ENCODE measurements around the gene FGFR3.

FGFR3 gene

DNA sequence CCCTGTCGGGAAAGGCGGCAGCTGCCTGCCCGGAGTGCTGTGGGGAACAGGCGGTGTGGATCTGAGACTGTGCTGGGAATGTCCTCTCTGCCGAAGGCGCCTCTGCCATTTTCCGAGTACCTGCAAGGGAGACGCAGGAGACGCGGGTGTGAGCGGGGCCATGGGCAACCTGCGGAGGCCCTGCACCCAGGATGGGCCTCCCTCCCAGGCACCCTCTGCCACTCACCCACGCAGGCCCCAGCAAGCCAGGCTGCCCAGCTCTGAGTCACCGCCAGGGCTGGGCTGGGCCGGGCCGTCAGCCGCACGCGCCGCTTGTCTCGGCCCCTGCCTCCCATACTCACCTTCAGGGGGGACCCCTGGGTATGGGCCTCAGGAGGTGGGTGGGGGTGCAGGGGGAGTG is 3.5 kb upstream of the FGFR3 start:
- no peak for DNase-seq

DNA sequence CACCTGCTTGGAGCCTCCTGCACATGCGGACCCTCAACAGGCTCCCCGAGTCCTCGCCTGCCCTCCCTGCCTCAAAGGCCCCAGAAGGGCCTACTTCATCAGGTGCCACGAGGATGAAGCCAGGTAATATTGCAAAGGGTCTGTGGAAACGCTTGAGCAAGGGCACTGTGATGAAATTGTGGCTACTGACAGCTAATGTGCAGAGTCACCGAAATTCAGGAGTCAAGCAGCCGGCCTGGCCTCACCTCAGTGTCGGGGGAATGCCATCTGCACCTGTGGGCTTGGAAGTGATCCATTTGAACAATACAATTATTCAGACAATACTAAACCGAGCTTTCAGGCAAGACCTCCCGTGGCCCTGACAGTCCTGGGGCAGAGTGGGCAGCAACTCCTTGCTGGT is 3.1 kb upstream of the FGFR3 start:
- no peak for DNase-seq

DNA sequence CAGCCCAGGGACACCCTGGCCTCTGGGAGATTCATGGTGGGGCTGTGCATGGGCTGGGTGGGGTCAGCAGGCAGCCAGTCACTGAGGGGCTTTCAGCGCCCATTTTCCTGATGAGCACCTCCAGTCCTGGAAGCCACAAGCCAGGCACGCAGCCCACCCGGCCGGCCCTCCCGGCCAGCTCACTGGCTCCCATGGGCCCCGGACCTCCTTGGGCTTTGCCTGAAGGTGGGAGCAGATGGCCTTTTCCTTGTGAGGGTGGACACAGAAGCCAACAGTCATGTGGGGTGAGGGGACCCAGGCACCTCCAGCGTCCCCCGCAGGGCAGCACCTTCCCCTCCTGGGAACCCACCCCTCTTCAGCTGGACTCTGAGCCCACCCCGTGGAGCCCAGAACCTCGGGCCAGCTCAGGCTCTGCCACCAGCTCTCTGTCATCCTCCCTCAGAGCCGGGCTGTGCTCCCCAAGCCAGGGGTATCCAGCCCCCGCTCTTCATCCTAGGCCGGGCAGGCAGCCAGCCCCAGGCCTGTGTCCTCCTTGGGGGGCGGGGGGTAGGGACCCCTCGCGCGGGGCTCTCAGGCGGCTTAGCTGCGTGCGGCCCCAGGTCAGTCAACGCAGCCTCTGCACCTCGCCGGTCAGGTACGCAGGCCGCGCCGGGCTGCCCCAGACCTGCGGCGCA is 798 bp upstream of the FGFR3 start:
- no peak for DNase-seq

DNA sequence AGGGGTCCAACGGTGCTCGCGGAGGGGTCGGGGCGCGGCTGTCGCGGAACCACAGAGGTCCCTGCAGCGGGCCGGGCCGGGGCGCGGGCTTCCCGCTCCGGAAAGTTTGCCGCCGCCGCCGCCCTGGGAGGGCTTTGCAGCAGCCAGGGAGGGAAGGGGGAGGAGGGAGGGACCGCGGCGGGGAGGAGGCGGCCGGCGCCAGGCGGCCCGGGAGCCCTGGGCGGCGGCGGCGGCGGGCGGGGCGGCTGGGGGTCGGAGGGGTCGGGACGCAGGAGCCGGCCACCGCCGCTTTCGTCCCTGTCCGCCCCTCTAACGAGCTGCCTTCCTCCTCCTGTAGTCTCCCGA is 375 bp downstream of the FGFR3 start:
- DNase-seq = peak; percentile 7

DNA sequence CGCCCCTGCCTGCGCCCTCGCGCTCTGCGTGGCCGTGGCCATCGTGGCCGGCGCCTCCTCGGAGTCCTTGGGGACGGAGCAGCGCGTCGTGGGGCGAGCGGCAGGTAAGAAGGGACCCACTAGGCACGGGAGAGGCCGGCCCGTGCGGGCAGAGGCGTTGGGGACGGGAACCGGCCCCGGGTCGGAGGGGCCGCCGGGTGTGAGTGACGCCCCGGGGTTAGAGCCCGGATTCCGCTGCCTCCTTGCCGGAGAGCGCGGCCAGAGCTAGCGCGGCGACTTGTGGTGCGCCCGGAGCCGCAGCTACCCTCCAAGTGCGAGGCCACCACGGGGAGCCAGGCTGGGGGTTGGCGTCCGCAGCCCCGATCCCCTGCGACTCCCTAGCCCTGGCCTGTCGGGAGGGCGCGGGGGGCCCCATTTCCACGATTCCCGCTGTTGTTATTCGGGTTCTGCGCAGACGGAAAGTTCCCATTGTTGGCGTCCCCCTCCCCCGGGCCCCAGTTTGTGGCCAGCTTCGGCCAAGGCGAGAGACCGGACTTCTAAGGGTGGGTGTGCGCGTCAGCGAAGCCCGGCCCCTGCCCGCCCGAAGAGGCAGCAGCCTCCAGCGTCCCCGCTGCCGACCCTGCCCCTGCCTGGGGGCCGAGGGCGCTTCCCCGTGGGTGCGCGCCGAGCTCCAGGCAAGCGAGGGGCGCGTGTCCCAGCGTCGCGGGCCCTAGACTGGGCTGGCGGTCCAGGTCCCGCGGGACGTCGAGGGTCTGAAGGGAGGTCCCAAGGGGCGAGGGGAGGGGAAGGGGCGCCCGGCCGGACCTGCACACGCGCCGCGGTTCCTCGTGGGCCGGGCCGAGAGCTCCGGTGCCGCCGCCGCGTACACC is 1.1 kb downstream of the FGFR3 start:
- DNase-seq = no peak

DNA sequence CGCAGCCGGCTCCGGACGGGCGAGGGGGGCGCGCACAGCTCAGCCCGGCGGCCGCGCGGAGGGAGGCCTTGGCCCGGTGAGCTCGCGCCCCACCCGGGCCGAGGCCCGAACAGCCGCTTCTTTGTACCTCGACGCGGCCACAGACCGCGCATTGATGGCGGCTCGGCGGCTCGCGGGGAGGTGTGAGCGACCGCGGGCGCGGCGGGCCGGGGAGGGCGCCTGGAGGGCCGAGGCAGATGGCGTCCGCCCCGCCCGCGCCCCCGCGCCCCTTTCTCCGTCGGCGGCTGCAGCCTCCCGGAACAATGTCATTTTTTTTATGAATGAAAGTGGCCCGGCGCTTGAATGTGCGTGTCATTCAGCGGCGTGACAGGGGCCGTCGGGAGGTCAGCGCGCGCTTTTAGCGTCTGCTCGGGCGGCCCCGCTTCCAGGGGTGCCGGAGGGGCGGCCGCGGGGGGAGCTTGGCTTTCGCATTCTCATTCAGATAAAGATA is 1.8 kb downstream of the FGFR3 start:
- DNase-seq = no peak

DNA sequence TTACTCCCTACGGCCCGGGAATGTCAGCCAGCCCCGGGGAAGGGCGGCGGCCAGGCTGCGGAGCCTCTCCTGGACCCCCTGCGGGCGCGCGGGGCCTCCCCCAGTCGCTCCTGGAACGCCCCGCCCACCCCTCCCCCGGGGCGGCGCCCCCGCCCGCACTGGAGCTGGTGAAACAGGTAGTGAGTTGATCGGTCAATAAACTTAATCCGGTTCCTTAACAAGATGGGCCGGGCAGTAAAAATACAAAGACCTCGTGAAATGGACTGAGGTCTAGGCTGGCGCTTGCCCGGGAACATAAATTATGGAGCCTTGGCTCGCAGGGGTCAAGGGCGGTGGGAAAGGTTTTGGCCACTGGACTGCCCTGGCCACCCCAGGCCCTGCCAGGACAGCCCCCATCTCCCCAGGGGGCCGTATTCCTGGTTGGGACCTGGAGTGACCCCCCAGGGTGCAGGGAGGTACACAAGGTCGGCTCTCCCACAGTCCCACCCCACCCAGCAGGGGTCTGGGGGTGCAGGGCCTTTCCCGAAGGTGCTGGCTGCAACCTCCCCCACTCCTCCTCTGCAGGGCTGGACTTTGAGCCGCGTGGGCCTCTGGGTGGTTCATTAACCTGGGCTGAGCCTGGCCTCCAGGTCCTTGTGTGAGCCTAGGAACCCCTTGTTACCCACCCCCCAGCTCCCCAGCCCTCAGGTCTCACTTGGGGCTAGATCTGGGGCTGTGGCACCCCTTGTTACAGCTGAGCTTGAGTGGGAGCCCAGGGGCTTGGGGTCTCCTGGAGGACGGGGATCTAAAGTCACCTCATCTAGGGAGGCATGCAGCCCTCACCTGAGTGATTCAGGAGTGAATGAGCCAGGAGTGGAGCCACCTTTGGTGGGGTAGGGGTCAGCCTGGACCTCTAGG is 2.5 kb downstream of the FGFR3 start:
- DNase-seq = no peak

DNA sequence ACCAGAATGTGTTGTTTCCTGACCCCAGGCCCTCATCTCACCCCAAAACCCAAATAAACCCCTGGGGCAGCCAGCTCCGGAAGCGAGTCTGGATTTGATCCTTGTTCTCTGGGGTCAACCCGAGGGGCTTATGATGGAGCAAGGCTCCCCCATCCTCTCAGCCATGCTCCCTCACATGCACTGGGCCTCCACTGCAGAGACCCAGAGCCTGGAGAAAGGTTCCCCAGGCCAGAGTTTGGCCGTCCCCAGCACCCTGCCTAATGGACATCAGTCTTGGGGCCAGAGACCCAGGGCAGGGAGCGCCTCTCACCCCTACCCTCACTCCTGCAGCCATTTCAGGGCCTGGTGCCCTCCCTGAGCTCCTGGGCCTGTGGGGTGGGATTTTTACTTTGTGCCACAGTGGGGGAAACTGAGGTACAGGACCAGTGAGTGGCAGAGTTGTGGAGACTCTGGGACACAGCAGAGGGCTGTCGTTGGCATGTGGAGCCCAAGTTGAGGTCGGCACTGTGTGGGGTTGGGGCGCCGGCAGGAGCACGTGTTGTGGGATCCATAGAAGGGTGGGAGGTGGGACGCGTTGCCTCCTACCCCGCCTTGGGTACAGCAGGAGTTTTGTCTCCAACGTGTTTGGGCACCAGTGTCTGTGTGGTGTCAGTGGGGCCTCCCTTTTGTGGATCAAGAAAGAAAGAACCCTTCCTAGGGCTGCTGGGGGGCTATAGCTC is 3.6 kb downstream of the FGFR3 start:
- no peak for DNase-seq

DNA sequence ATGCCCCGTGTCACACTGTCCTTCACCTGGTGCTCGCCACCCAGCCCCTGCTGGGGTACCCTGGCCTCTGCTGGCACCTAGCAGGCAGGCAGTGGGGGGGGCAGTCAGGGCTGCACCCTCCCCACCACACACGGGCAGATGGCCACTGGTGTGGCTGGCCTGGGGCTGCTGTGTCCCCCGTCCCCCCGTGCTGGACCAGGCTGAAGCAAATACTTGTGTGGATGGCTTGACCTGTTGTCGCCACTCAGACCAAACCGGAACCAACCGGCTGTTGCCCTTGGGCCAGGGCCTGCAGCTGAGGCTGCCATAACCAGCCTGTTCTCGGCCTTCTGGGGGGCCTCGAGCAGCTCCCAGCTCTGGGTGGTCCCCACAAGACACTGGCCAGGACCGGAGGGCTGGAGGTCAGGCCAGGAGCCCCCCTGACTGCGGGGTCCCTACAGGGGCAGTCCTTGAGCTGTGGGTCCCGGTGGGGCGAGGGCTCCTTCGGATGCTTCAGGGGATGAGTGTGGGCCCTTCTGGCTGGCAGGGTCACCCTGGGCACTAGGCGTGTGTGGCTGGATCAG is 4.3 kb downstream of the FGFR3 start:
- no peak for DNase-seq

DNA sequence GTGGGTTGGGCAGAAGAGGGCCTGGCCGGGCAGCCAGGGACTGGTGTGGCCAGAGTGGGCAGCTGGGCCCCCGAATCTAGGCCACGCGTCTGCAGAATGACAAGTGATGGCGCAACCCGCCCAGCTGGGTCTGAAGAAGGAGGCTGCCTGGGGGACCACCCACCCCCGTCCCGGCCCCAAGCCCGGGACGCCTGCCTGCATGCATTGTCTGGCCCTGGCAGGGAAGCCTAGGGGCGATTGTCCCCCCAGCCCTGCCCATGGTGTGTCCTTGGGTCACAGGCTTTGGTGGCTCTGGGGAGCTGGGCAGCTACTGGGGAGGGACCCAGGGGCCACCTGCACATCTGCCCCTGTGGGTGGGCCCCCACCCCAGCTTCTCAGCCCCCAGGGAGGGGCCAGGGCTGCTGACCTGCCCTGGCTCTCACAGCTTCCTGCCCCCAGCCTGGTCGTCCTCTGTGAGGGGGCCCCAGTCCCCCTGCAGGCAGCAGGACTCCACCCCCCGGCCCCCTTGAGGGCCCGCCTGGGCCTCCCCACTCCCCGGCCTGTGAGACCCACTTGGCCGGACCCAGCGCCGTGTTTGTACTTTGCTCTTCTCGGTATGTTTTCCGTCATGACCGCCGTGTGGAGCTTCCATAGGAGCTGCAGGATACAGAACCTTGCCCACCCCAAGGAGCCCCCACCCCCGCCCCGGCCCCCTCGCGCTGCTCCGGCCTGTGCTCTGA is 4.9 kb downstream of the FGFR3 start:
- DNase-seq = no peak

DNA sequence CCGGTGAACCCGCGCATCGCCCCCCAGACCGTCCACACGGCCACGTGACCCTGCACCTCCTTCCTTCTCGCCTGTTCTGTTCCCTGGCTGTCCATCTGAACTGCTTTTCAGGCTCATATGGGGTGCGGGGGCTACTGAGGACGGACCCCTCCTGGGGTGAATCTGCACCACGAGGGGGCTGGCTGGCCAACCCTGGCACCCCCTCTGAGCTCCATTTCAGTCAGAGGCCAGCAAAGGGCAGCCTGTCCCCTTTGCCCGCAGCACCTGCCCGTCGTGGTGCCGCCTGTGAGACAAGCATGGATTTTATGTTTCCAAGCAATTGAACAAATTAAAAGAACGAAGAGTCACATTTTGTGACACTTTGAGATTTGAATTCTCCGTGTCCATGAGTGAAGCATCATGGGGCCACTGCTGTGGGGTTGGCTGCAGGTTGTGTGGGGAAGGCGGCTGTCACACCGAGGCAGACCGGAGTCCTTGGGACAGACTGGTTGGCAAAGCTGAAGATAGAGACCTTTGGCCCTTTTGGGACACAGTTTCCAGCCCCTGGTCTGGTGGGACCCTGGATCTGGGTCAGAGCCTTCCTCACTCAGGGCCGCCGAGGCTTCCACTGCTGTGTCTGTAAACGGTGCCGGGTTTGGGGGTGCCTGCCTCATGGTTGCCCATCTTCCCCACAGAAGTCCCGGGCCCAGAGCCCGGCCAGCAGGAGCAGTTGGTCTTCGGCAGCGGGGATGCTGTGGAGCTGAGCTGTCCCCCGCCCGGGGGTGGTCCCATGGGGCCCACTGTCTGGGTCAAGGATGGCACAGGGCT is 5.7 kb downstream of the FGFR3 start:
- DNase-seq = no peak

DNA sequence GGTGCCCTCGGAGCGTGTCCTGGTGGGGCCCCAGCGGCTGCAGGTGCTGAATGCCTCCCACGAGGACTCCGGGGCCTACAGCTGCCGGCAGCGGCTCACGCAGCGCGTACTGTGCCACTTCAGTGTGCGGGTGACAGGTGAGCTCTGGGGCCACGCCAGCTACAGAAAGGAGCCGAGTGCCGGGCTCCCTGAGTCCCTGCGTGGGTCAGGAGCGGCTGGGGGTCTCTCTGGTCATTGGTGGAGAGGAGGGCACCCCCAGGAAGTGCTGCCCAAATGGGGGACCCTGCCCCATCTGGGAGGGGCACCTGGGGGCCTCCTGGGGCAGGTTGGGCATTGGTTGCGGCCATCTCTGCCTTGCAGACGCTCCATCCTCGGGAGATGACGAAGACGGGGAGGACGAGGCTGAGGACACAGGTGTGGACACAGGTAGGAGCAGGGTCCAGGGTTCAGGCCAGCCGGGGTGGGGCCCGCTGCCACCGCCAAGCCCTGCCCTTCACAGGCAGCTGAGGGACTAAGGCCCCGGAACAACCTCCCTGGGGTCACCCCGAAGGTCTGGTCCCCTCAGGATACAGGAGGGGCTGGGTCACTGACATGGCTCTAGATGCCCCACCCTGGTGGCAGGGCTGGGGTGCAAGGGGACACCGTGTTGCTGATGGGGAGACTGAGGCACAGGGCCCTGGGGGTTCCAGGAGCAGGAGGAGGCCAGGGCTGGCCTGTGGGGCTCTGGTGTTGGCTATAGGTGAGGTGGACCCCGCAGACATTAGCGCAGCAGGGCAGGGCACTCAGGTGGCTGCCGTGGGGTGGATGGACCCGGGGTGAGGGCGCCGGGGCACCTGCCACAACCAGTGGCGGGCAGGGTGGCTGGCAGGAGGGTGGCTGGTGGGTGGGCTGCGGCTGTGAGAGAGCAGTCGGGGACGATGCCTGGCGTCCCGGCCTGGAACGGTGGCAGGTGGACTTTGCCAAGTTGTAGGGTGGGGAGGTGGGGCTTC is 6.6 kb downstream of the FGFR3 start:
- DNase-seq = no peak

DNA sequence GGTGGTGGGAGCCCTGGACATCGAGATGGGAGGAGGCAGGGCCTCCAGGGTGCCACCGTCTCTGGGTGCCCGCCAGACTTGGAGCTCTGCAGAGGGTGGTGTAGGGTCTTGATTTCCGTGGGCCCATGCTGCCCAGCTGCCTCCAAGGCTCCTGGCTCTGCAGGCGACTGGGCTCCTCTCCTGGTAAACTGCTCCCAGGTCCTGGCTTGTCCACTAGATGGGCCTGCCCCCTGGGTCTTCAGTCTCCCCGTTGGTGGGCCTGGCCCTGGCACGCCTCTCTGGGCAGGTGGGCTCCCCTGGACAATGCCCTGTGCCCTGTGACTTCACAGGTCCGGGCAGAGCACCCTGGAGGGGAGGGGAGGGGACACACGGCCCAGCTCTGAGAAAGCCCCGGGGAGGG is 7.7 kb downstream of the FGFR3 start:
- DNase-seq = no peak

DNA sequence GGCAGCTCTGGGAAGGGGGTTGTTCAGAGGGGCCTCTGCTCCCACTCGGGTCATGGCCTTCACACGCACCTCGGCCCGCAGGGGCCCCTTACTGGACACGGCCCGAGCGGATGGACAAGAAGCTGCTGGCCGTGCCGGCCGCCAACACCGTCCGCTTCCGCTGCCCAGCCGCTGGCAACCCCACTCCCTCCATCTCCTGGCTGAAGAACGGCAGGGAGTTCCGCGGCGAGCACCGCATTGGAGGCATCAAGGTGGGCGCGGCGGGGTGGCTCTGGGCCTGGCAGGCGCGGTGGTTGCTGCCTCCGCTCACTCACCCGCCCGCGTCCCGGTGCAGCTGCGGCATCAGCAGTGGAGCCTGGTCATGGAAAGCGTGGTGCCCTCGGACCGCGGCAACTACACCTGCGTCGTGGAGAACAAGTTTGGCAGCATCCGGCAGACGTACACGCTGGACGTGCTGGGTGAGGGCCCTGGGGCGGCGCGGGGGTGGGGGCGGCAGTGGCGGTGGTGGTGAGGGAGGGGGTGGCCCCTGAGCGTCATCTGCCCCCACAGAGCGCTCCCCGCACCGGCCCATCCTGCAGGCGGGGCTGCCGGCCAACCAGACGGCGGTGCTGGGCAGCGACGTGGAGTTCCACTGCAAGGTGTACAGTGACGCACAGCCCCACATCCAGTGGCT is 8.3 kb downstream of the FGFR3 start:
- no peak for DNase-seq

DNA sequence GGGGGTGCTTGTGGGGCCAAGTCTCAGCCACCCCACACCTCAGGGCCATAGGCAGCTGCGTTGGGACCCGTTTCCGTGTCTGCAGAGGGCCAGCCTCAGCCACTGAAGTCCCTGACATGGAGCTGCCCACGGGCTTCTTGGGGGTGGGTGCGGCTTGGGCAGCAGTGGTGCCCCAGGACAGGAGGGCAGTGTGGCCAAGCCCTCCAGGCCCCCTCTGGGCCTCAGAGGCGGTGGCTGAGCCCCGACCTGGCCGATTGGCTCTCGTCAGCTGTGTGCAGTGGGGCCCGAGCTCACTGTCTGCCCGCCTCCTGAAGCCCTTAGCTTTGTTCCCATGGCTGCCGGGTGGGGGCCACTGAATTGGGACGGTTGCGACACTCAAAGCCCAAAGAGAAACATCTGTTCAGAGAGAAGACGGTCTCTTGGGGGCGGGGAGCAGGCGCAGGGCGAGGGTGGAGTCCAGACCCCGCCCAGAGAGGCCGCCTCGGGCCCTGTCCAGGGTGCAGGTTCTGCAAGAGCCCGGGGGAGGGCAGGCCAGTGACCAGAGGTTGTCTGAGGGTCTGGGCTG is 9.1 kb downstream of the FGFR3 start:
- DNase-seq = no peak

DNA sequence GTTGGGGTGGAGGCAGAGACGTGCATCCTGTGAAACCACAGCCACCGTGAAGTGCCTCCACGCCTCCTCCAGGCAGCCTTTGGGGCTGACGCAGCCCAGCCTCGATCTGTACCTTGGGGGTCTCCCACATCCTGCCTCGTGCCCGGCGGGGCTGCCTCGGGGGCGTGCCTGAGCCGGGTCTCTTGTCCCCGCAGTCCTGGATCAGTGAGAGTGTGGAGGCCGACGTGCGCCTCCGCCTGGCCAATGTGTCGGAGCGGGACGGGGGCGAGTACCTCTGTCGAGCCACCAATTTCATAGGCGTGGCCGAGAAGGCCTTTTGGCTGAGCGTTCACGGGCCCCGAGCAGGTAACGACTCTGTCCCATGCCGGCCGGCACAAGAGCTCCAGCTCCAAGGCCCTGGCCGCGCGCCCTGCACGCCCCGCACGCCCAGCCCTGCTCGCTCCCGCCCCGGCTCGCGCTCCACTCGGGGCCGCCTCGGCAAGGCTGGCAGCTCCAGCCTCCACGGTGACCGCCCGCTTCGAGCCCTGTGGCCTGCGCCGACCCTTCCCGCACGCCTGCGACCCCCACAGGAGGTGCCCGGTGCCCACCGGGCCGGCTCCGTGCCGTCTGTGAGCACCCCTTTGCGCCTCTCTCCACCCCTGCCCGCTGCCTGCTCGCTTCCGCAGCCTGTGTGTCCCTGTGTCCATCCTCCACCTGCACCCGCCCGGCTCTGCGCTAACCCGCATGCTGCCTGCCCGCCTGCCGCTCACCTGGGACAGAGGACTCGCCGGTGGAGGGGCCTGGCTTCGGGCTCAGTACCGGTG is 9.8 kb downstream of the FGFR3 start:
- no peak for DNase-seq

DNA sequence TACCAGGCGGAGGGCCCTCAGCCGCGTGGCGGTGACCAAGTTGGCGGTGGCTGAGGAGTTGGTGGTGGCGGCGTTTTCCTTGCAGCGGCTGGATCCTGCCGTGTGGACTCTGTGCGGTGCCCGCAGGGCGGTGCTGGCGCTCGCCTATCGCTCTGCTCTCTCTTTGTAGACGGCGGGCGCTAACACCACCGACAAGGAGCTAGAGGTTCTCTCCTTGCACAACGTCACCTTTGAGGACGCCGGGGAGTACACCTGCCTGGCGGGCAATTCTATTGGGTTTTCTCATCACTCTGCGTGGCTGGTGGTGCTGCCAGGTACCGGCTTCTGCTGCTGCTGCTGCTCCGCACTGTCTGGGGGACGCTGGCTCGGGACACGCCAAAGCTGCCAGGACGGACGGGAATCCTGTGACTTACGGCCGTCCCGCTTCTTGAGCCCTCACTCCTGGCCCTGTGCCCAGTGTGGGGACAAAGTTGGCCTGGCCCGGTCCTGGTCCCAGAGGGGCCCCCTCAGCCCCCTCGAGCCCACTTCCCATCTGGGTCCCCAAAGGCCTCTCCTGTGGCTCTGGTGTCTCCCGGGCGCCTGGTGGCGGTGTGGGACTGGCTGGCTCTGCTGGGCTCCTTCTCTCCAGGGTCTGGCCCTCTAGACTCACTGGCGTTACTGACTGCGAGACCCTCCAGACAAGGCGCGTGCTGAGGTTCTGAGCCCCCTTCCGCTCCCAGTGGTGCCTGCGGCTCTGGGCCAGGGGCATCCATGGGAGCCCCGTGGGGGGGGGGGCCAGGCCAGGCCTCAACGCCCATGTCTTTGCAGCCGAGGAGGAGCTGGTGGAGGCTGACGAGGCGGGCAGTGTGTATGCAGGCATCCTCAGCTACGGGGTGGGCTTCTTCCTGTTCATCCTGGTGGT is 10.7 kb downstream of the FGFR3 start:
- no peak for DNase-seq
